Stimulated activated effector memory CD8-positive, alpha-beta T cell treated with anti-CD3 and anti-CD28 coated beads, Interleukin-12 subunit alpha, Interleukin-12 subunit beta, amount 100 ng/mL, for 72 hours (primary cell): ENCODE data around the gene DOCK3.
"Not testable (repeated sequence)": the region's sequence is repeated elsewhere in the genome, so short reads cannot be mapped to it uniquely, and the experiment has no call there.

Source experiments
- ATAC-seq: fragments of 150-1000 bp; cut with Tn5 transposase; 2 replicates; pipeline ENCODE4 v1.10.0; 2021
- DNase-seq, 2 donors: peaks; one replicate each; pipeline ENCODE4 v3.0.0; 2021 to 2022; ENCODE audit warnings: low spot score in 2 of 2
- H3K27ac Mint-ChIP-seq: one replicate; pipeline ENCODE4 v1.8.0; 2022; ENCODE audit warnings: mild to moderate bottlenecking, mixed read lengths
- H3K36me3 Mint-ChIP-seq: one replicate; pipeline ENCODE4 v1.8.0; 2022; ENCODE audit warnings: mild to moderate bottlenecking, mixed read lengths
- H3K4me1 Mint-ChIP-seq: one replicate; pipeline ENCODE4 v1.8.0; 2022; ENCODE audit warnings: mixed read lengths
- H3K4me3 Mint-ChIP-seq: one replicate; pipeline ENCODE4 v1.8.0; 2022; ENCODE audit warnings: mild to moderate bottlenecking, mixed read lengths
- H3K9me3 Mint-ChIP-seq: one replicate; pipeline ENCODE4 v1.8.0; 2022; ENCODE audit warnings: mixed read lengths

The DOCK3 gene

DNA sequence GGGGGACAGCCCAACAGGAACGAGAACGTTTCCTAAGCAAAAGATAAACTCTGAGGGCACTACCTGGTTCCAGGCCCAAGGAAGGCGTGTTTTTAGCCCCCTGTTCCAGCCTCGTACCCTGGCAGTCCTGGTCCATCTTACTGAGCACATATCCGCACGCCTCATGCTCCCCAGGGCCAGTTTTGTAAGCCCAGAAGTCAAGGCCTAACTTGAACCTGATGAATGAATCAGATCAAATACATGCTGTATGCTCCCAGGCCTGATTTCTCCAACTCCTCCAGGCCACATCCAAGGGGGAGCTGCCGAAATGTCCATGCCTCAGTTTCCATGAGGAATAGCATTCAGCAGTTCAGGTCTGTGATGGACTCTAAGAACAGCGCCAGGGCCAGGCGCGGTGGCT, 14.3 kb upstream of the DOCK3 start:
- H3K4me1 Mint-ChIP-seq: peaks cover 13% of the 10 kb centered on the region
- DNase-seq (no peak), ATAC-seq (no peak)
- H3K9me3 Mint-ChIP-seq: no peaks in the 10 kb centered on the region
- peaks cover 11% of the 10 kb centered on the region for H3K36me3 Mint-ChIP-seq
- H3K27ac Mint-ChIP-seq: no peak overlapping the region
- H3K4me3 Mint-ChIP-seq: no peak overlapping the region

DNA sequence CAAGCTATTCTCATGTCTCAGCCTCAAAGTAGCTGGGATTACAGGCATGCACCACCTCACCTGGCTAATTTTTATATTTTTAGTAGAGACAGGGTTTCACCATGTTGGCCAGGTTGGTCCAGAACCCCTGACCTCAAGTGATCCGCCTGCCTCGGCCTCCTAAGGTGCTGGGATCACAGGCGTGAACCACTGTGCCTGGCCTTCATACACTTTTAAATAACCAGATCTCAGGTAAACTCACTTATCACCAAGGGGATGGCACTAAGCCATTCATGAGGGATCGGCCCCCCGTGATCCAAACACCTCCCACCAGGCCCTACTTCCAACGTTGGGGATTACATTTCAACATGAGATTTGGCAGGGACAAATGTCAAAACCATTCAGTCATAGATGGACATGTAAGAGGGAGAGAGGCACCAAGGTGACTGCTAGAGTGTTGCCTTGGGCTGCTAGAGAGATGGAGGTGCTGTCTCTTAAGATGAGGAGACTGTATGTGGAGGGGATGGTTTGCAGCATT, 13.3 kb upstream of the DOCK3 start:
- DNase-seq (no peak), ATAC-seq (no peak)
- peaks cover 11% of the 10 kb centered on the region for H3K36me3 Mint-ChIP-seq
- H3K4me3 Mint-ChIP-seq: no peak overlapping the region
- peak overlapping the region; percentile 2 for H3K27ac Mint-ChIP-seq
- H3K9me3 Mint-ChIP-seq: no peaks in the 10 kb centered on the region
- H3K4me1 Mint-ChIP-seq: peaks cover 14% of the 10 kb centered on the region

DNA sequence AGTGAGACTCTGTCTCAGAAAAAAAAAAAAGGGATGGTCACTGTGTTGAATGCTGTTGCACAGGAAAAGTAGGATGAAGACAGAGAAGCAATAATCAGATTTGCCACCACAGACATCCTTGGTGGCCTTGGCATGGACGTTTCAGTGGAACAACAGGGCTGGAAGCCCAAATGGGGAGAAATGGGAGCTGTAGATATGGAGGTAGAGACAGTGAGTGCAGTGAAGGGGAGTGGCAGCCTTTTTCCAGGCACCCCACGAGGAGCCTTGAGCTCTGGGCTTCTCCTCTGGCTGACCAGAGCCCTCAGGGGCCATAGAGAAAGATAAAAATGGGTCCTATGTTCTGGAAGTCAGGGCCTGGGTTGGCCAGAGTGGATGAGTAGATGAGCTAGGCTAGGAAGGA, 12.3 kb upstream of the DOCK3 start:
- no peaks in the 10 kb centered on the region for H3K9me3 Mint-ChIP-seq
- no peak overlapping the region for H3K27ac Mint-ChIP-seq
- peaks cover 11% of the 10 kb centered on the region for H3K36me3 Mint-ChIP-seq
- H3K4me3 Mint-ChIP-seq: no peak overlapping the region
- ATAC-seq (no peak), DNase-seq (no peak)
- peaks cover 24% of the 10 kb centered on the region for H3K4me1 Mint-ChIP-seq

DNA sequence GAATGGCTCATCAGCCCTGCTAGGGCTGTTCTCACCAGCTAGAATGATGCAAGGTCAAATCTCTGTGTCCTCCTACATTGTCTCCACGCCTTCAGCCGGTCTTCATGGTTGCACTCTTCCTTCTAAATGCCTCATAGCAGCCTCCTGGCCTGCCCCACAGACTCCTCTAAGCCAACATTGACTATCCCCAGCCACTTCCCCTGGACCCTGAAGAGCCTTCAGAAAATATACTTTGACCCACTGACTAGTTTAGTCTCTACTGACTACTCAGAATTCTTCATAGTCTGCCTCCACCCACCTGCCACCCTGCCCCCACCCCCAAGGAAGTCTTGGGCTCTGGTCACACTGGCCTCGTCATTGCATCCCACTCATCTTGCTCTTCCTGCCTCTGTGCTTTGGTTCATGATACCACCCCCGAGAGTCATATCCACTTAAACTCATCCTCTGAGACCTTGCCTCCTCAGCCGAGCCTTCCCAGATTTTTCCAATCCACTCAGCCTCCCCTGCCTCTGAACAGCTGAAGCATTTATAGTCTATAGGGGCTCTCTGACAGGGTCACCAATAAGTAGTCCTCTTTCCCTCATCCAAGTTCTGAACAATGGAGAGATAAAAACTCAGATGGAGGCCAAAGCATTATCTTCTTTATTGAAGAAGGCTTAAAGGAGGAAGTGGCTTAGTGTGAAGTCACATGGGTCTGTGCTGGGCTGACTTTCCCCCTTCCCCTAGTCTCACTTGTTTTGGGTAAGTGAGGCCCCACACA, 9.5 kb upstream of the DOCK3 start:
- ATAC-seq (peak; percentile 87), DNase-seq (no peak)
- Mint-ChIP-seq H3K9me3 (no peaks in the 10 kb centered on the region), H3K36me3 (peaks cover 5% of the 10 kb centered on the region), H3K4me3 (peak overlapping the region; percentile 38), H3K27ac (peak overlapping the region; percentile 79), H3K4me1 (peaks cover 24% of the 10 kb centered on the region)

DNA sequence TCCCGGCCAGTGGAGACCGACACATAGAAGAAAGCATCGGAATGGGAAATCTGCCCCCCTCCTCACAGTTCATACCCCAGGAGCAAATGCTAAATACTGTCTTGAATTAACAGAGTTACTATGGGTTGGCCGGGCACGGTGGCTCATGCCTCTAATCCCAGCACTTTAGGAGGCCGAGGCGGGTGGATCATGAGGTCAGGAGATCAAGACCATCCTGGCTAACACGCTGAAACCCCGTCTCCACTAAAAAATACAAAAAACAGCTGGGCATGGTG, 8.9 kb upstream of the DOCK3 start:
- H3K4me1 Mint-ChIP-seq: peaks cover 24% of the 10 kb centered on the region
- H3K36me3 Mint-ChIP-seq, DNase-seq, ATAC-seq, H3K9me3 Mint-ChIP-seq: not testable (repeated sequence)
- H3K4me3 Mint-ChIP-seq: peak overlapping the region; percentile 38
- peak overlapping the region; percentile 79 for H3K27ac Mint-ChIP-seq

DNA sequence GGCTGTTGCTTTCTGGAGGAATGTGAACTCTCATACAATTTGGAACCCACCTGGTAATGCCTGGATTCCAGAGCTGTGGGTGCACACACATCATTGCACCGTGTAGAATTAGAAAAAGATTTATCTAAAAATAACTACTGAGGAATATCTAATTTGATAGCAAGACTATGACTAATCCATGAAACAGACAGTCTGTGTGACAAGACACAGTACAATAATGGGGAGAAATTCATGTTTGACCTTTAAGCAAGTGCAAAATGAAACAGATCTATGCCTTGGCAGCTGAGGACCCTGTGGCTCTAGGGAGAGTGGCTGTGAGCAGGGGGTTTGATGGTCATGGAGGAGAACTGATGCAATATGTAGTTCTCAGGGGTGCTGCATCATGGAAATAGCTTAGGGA, 7.9 kb upstream of the DOCK3 start:
- H3K27ac Mint-ChIP-seq: peak overlapping the region; percentile 51
- no peak for DNase-seq
- no peak overlapping the region for H3K4me3 Mint-ChIP-seq

DNA sequence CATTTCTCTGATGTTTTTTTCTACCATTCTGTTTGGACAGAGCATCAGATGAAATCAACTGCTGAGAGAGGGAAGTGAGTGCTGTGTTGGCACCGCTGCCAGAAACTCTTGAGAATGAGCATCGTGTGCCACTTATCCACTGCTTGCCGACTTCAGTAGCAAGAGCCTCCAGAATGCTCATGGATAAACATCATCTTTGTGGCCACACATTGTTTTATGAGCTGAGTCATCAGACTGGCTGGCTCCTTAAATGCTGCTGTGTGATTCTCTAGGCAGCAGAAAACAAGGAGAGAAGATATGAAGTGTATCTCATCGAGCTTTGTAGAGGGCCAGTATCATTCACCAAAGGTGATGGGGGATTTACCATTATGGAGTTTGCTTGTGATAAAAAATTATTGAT, 3.4 kb upstream of the DOCK3 start:
- H3K36me3 Mint-ChIP-seq: no peaks in the 10 kb centered on the region
- H3K9me3 Mint-ChIP-seq: no peaks in the 10 kb centered on the region
- no peak for ATAC-seq
- no peak overlapping the region for H3K27ac Mint-ChIP-seq
- peaks cover 16% of the 10 kb centered on the region for H3K4me1 Mint-ChIP-seq
- no peak for DNase-seq
- H3K4me3 Mint-ChIP-seq: no peak overlapping the region

More for the DNA sequence above, 7.9 kb upstream of the DOCK3 start:
- peak; percentile 47 for ATAC-seq
- Mint-ChIP-seq H3K36me3 (peaks cover 5% of the 10 kb centered on the region), H3K9me3 (no peaks in the 10 kb centered on the region), H3K4me1 (peaks cover 24% of the 10 kb centered on the region)

DNA sequence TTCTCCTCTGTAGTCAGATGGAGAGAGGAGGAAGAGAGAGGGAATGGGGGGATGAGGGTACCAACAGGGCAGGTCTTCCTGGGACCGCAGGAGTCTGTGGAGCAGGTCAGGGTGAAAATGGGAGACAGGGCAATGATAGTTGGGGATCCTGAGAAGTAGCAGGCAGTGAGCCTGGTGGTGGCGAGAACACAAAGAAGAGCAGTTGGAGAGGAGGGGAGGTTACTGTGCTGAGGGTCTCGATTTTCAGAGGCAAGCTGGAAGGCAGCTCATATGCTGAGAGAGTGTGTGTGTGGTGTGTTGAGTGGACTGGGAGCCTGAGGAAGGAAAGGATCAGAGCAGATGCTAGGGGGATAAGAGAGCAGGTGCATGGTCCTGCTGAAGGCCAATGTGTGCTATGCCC, 2.1 kb upstream of the DOCK3 start:
- H3K9me3 Mint-ChIP-seq: no peaks in the 10 kb centered on the region
- no peak for ATAC-seq
- H3K36me3 Mint-ChIP-seq: no peaks in the 10 kb centered on the region
- no peak overlapping the region for H3K27ac Mint-ChIP-seq
- no peak overlapping the region for H3K4me3 Mint-ChIP-seq
- no peak for DNase-seq
- H3K4me1 Mint-ChIP-seq: peaks cover 6% of the 10 kb centered on the region

DNA sequence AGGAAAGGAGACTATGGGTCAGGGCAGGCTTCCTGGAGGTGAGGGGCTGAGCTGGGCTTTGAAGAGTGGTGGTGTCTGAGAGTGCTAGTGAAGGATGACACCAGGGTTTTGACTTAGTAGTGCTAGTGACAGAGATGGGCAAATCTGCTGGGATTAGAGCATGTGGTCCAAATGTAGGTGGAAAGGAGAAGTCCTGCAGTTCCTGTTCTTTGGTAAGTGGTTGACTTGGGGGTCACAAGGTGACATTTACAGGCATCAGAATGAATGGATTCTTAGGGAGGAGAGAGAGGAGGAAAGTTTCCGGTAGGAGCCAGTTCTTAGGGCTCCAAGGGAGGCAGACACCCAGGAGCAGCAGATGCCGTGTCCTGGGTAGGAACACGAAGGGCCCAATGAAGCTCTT, 796 bp upstream of the DOCK3 start:
- Mint-ChIP-seq H3K36me3 (no peaks in the 10 kb centered on the region), H3K27ac (no peak overlapping the region), H3K9me3 (no peaks in the 10 kb centered on the region), H3K4me1 (peaks cover 6% of the 10 kb centered on the region), H3K4me3 (peak overlapping the region; percentile 55)
- no peak for ATAC-seq
- DNase-seq: no peak

DNA sequence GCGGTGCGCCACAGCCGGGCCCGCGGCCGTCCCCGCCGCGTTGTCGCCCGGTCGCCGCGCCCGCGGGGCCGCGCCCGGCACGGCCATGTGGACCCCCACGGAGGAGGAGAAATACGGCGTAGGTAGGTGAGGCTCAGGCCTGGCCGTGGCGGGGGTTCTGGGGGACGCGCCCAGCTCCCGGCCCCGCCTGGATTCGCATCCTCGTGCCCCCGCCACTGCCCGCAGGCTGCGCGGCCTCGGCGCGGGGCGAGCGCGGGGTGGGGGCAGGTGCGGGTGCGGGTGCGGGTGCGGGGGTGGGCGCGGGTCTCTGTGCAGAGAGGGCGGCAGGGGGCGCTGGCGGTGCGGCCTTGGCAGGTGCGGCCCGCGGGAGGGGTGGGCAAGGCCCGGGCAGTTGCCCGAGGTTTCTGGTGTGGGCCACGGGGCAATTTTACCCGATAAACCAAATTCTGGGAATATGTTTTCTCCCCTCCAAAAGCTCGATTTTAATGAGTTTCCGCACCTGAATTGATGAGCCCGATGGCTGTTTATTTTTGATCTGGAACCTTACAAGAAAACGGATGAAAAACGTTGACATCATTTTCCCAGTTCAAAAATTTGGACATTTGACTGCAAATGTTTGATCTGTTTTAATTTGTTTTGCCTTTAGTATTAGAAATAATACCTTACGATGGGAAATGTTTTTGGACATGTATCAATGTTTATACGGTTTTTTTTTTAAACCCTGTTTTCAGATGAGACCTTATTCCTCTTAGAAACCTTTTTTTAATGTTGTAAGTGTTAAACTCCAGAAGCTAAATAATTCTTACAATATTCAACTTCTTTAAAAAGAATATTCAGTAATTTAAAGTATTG, 678 bp downstream of the DOCK3 start:
- Mint-ChIP-seq H3K27ac (no peak overlapping the region), H3K9me3 (no peaks in the 10 kb centered on the region), H3K4me3 (peak overlapping the region; percentile 57), H3K36me3 (no peaks in the 10 kb centered on the region), H3K4me1 (peaks cover 6% of the 10 kb centered on the region)
- DNase-seq (peak; percentile 49 to 80), ATAC-seq (peak; percentile 72)

DNA sequence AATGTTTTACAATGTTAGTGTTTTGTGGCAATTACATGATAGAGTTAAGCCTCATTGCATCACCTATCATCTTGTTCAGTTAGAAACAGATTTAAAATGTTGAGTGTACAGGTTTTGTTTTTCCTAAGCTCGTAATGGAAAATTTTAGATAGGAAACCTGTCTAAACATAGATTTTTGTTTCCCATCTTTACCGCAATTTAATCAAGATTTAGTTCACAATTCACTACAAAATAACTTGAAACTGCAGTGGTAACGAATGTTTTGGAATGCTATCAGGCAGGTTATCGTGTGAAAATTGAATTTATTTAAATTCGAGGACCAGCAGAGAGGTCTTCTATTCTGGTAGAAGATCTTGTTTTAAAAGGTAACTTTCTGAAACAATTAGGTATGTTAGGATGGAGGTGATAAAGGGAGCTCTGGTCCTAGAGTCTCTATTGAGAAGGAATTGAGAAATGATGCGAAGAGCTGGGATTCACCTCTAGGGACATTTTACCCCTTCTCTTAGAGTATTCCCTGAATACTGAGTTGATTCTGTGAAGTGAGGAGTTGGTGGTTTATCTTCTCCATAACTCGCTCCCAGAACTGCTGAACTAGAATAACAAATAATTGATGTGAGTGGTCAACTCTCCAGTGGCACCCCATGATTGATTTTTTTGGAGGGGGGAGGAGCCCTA, 1.4 kb downstream of the DOCK3 start:
- Mint-ChIP-seq H3K9me3 (no peaks in the 10 kb centered on the region), H3K4me3 (peak overlapping the region; percentile 57), H3K36me3 (no peaks in the 10 kb centered on the region), H3K27ac (no peak overlapping the region), H3K4me1 (peaks cover 6% of the 10 kb centered on the region)
- no peak for ATAC-seq
- no peak for DNase-seq

DNA sequence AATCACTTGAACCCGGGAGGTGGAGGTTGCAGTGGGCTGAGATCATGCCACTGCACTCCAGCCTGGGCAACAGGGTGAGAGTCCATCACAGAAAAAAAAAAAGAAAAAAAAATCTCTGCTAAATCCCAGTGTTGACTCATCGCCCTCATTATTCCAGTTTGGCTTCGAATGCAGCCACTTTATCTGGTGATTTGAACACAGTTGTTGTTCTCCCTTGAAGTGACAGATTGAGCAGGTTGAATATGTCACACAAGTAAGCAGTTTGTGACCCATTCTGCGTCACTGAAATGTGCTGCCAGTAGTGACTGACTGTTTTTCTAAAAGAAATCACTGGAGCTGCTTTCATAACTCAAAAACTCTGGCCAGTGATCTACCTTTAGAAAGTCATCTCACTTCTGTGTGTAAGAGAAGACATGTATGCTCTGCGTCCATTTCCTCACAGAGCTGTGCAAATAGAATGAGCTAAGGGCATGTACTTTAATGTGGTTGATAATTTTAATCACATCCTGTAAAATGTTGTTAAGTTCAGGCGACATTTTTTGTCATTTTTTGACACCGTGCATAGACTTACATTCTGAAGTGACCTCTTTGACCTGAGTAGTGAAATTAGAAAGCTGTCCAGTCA, 12.5 kb downstream of the DOCK3 start:
- ATAC-seq (no peak), DNase-seq (no peak)
- no peak overlapping the region for H3K4me3 Mint-ChIP-seq
- no peaks in the 10 kb centered on the region for H3K36me3 Mint-ChIP-seq
- H3K4me1 Mint-ChIP-seq: no peaks in the 10 kb centered on the region
- H3K27ac Mint-ChIP-seq: no peak overlapping the region
- no peaks in the 10 kb centered on the region for H3K9me3 Mint-ChIP-seq

DNA sequence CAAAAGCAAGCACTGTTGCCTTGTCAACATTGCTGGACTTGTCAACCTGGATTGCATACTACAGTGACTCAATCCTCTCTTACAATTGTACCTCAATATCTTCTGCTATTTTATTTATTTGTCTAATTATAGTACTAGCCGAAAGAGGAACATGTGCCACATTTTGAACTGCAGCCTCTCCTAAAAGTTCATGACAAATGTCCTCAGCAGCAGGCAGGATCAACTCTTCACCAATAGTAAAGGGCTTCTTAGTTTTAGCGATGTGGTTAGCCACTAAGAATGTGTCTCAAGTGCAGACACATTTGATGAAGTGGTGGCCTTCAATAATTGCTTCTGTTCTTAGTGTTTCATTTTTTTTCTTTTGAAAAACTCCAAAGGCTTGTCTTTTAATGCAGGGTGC, 13.2 kb downstream of the DOCK3 start:
- Mint-ChIP-seq H3K4me3 (no peak overlapping the region), H3K36me3 (no peaks in the 10 kb centered on the region), H3K9me3 (no peaks in the 10 kb centered on the region), H3K27ac (no peak overlapping the region), H3K4me1 (no peaks in the 10 kb centered on the region)
- DNase-seq (no peak), ATAC-seq (no peak)

DNA sequence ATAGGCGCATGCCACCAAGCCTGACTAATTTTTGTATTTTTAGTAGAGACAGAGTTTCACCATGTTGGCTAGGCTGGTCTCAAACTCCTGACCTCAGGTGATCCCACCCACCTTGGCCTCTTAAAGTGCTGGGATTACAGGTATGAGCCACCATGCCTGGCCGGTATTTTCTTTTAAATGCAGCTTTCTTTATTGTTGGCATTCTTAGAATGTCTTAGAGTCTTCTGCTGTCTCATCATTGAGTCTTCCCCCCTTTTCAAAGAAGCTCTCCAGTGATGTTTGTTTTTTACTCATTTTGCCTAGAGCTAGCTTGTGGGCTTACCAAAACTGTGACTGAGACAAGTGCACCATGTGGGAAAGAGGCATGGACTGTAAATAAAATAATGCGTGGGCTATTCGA, 13.9 kb downstream of the DOCK3 start:
- not testable (repeated sequence) for H3K4me1 Mint-ChIP-seq, DNase-seq, H3K9me3 Mint-ChIP-seq, H3K27ac Mint-ChIP-seq, H3K36me3 Mint-ChIP-seq, H3K4me3 Mint-ChIP-seq, ATAC-seq

DNA sequence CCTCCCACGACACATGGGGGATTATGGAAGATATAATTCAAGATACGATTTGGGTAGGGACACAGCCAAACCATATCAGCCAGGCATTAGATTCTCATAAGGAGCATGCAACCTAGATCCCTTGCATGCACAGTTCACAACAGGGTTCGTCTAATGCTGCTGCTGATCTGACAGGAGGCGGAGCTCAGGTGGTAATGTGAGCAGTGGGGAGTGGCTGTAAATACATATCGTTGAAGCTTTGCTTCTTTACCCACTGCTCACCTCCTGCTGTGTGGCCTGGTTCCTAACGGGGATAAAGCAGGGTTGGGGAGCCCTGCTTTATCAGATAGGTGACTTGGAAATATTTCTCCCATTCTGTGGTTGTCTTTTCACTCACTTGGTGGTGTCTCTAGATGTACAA, 14.8 kb downstream of the DOCK3 start:
- Mint-ChIP-seq H3K36me3 (no peaks in the 10 kb centered on the region), H3K4me3 (no peak overlapping the region), H3K27ac (no peak overlapping the region), H3K4me1 (no peaks in the 10 kb centered on the region), H3K9me3 (no peaks in the 10 kb centered on the region)
- DNase-seq (no peak), ATAC-seq (no peak)
